ENCODE measurements around the gene PNMA8B.

GRCh38 chr19:46461537-46461936 is 34.1 kb downstream of the PNMA8B start:
- no peak for TF ChIP-seq CTCF (IDR thresholded peaks at IDR 0.05)
- TF ChIP-seq POLR2A (IDR thresholded peaks at IDR 0.05) = no peak
- no peak for TF ChIP-seq EP300 (IDR thresholded peaks at IDR 0.05)
